GM21423 (cell line): ENCODE results near the gene SEMA4F.
"Not testable (repeated sequence)": the region's sequence is repeated elsewhere in the genome, so short reads cannot be mapped to it uniquely, and the experiment has no call there.

Source experiments
- ATAC-seq: cut with Tn5 transposase; IDR thresholded peaks from one replicate; pipeline ENCODE4 v1.9.1; 2021; ENCODE audit warnings: mild to moderate bottlenecking, moderate library complexity; ENCODE audit not compliant: unreplicated experiment

SEMA4F gene, protein sequence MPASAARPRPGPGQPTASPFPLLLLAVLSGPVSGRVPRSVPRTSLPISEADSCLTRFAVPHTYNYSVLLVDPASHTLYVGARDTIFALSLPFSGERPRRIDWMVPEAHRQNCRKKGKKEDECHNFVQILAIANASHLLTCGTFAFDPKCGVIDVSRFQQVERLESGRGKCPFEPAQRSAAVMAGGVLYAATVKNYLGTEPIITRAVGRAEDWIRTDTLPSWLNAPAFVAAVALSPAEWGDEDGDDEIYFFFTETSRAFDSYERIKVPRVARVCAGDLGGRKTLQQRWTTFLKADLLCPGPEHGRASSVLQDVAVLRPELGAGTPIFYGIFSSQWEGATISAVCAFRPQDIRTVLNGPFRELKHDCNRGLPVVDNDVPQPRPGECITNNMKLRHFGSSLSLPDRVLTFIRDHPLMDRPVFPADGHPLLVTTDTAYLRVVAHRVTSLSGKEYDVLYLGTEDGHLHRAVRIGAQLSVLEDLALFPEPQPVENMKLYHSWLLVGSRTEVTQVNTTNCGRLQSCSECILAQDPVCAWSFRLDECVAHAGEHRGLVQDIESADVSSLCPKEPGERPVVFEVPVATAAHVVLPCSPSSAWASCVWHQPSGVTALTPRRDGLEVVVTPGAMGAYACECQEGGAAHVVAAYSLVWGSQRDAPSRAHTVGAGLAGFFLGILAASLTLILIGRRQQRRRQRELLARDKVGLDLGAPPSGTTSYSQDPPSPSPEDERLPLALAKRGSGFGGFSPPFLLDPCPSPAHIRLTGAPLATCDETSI

DNA sequence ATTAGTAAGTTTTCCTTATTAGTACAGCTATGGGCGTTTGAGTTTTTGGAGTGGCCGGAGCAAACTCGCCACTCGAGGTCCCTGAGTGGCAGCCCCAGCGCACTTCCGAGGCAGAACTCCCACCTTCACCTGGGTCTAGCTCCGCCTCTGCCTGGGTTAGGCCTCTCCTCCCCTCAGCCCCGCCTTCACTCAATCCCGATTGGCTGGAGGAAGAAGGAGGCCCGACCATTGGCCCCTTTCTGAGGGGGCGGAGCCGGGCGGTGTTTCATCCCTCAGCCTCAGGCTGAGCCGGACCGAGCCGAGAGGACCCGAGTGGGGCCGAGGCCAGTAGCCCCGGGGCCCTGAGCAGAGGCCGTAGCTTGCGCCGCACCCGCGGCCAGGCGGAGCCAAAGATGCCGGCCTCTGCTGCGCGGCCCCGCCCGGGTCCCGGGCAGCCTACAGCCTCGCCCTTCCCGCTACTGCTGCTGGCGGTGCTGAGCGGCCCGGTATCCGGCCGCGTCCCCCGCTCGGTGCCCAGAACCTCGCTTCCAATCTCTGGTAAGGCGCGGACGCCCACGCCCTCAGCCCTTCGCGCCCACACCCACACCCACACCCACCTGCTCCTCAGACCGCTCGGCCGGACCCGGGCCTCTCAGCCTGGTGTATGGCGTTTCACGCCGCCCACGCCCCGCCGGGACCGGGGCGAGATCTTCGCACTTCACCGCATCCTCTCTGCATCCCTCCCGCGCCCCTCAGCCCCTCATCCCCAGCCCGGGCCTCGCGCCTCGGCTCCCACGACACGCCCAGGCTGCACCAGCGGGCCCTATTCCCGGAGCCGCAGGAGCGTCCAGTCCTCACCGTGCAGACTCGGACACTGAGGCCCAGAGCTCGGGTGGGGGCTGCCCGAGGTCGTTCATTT, at the start of gene SEMA4F:
SEMA4F (plus strand) TSS at position 263 of the 898 bp plus-strand sequence; CDS start at position 393, 130 bp downstream.
- ATAC-seq = peak; percentile 100

DNA sequence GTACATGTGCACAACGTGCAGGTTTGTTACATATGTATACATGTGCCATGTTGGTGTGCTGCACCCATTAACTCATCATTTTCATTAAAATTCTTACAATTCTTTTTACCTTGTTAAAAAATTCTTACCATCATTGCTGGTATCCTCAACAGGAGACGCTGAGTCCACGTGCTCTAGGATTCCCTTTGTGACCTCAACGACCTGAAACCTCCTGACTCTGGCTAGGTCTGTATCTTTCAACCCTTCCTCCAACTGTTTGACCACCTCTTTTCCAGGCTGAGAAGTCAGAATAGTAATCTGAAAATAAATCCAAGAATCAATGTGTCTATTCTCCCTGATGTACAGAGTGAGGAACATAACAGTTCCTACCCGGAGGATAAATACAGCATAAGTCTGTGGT, 47.1 kb upstream of the SEMA4F start:
- ATAC-seq = no peak

DNA sequence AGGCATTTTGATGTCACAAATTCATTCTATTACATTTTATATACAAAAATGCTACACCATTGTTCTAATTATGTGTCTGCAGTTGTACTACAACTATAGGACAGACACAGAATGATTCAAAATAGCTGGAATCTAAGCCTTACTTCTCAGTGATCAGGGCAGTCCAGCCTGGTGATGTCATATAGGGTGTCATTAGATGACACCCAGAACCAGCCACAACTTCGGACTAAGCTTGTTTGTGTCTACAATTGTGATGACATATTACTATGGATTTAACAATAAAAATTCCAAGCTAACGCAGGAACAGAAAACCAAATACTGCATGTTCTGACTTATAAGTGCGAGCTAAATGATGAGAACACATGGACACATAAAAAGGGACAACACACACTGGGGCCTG, 36.9 kb upstream of the SEMA4F start:
- ATAC-seq = no peak

DNA sequence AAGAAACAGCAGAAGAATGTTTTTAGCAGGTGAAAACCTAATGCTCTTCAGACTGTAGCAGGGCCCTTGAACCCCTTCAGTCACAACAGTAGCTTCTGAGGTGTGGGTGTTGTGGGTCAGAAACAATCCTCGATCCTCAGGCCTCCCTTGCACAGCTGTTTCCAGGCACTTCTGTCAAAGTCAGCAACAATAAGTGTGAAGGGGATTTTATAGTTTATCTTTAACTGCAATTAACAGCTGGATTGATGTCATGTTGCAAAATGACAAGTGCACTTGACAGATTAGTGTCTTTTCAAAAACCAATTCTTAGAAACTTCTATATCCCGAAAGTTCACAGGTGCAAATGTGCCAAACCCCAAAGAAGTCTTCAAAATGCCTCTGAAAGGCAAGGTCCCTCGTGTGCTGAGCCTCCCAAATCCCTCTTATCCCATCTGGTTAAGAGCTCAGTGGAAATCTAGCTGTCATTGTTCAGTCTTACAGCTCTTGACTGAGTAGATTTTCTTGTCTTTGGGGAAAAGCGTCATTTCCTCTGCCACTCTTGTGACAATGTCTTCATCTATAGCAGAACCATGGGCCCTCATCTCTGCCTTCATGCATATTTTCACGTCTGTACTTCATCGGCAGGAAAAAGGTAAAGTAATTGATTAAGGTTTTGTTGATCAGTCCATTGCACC, 35.5 kb upstream of the SEMA4F start:
- no peak for ATAC-seq

DNA sequence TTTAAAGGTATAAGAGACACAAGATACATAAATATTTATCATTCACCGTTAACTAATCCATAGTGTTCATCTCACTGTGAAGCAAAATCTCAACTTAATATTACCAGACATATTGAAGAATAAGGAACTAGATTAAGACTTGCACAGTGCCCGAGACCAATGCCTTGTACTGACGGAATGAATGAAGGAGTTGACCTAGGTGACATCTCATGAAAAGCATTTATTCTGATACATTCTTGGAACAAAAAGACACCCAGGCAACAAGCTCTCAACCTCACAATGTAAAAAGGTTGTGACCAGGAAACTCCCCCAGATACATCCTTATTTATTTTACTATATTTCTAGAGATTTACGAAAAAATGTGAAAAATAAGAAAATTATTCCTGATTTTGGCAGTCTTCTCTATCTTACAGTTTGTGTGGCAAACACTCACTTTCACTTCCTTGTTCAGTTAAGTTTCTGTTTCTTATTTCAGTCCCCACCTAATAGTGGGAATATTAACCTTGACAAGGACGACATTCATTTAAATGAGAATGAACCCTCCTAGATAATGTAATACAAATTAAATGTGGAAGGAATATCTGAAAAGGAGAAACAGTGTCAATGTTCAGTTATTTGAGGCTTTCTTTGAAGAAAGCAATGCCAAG, 34.3 kb upstream of the SEMA4F start:
- ATAC-seq = no peak

DNA sequence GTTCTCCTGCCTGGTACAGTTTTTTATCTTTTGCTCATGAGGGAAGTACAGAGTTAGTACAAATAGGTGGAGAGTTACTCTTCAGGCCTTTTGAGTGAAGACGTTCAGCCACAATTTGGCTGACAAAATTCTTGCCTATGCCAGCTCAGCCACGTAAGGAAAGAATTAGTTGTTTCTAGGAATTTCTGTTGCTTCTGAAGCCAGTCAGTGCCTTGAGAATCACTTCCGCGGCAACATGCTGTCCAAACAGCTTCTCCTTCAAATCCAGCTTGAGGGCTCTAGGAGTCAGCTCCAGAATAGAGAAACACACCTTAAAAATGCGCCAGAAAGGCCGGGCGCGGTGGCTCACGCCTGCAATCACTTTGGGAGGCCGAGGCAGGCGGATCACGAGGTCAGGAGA, 33.4 kb upstream of the SEMA4F start:
- no peak for ATAC-seq

DNA sequence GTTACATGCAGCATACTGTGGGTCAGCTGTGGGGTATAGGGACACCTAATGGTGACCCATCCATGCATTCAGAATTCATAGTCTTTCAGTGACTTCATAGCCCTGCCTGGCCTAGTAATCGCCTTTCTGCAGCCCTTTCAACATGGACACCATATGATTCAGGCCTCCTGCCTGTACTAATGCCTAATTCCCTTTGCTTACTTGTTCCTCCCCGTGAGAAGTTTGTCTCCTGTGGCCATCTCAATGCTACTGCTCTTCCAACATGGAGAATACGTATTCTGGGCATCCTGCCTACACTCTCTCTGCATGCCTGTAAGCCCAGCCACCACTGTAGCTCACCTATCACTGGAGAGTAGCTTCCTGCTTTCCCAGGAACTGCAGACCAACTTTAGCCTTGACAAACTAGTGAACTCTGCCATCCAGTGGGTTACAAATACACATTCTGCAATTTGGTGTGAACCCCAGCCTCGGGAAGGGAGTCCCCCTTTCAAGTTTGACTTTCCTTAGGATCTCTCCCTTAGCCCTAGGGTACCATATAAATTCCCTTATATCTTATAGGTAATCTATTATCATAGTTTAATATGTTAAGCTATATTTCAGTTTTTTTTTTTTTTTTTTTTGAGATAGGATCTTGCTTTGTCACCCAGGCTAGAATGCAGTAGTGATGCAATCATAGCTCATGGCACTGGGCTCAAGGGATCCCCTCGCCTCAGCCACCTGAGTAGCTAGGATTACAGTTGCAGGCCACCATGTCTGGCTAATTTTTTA, 28.2 kb upstream of the SEMA4F start:
- no peak for ATAC-seq

DNA sequence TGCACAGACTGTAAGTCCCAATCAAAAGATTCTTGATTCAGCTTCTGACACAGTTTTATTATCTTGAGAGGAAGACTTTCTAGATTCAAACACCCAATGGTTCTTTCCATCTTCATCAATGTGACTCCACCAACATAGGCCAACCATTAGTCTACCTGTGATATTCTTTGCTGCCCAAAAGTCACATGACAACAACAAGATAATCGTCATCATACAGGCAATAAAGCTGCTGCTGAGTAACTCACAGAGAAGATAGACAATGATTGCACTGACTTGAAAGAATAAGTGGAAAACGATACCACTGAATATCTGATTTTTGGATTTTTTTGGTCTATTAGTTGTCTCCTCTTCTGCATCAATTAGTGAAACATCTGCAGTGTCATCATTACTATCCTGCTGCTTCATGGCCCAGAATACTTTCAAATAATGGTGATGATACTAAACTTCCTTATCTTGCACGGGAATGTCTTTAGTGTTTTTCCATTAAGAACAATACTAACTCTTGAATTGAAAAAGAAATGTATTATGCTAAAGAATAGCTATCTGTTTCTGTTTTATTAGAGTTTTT, 25.4 kb upstream of the SEMA4F start:
- ATAC-seq = no peak

DNA sequence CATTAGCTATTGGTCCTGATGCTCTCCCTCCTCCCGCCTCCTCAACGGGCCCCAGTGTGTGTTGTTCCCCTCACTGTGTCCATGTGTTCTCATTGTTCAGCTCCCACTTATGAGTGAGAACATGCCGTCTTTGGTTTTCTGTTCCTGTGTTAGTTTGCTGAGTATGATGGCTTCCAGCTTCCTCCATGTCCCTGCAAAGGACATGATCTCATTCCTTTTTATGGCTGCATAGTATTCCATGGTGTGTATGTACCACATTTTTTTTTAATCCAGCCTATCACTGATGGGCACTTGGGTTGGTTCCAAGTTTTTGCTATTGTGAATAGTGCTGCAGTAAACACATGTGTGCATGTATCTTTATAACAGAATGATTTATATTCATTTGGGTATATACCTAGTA, 23.6 kb upstream of the SEMA4F start:
- not testable (repeated sequence) for ATAC-seq

DNA sequence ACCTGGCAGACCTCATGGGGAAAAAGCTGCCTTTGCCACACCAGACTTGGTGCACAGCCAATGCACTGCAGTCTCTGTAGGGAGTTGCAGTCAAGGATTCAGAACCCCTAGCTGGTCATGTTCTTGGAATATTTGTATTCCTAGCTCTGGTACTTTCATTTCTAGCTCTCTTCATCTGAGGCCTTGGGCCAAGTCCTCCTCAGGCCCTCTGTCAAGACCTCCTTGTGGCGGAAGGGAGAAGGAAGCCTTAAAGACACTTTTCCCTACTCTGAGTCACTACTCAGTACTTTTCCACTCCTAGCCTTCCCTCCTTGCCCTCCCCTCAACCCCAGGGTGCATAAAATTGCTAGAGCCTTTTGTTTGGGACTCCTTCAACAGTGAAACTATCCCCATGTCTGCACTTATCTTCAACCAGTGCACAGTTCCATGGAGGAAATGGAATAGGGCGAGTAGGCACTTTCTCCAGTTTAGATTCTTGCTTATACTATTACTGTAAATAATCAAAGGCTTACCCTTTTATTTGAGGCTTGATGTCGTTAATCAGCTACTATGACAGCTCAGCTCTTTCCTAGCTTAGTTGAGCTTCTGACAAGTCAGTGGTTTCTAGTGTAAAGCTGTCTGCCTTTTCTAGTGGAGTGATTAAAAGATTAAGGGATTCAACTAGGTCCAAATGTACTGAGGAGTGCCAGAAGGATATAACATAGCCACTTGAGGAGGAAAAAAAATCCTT, 21.7 kb upstream of the SEMA4F start:
- no peak for ATAC-seq

DNA sequence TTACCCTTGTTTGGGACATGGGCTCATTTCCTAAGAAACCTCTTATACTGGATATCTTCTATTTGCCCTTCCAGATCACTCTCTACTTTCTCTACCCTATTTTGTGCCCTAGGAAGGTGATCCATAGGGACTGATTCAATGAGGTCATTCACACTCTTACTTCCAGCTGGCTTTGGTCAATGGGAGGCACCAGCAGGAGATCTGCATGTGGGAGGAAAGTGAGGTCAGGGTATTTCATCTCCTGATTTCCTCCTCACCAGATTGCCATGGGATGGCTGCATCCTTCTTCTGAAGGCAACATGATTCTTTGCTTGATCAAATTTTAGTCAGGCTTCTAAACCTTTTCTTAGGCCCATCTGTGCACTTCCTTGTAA, 21.1 kb upstream of the SEMA4F start:
- no peak for ATAC-seq

DNA sequence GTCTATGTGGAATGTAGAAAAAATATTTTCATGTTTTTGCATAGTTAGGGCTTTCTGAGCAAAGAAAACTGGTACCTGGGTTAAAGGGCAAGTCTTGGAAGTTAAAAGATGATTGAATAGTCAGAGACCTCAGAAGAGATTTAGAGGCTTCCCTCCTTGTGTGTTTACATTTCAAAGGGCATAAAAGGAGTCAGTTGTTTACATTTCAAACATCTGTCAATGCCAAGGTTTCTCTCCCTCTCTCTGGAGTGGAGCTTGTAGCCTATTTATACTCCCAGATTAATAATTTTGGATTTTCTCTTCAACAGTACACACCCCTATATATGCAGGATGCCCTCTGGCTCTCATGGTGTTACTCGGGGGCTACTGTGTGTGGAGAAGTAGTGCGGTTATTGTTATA, 14.5 kb upstream of the SEMA4F start:
- no peak for ATAC-seq

DNA sequence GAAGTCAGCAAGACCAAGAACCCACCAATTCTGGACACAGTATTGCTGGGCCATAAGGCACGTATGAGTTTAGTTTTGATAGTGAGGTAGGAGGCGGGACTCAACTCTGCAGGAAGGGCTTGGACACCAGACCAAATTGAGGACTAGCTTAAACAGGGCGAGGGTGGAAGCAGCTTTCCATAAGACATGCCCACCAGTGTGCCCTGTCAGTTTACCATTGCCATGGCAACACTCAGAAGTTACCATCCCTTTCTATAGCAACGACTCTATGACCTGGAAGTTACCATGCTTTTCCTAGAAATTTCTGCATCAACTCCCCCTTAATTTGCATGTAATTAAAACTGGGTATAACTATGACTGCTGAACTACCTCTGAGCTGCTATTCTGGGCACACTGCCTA, 8.7 kb upstream of the SEMA4F start:
- no peak for ATAC-seq

DNA sequence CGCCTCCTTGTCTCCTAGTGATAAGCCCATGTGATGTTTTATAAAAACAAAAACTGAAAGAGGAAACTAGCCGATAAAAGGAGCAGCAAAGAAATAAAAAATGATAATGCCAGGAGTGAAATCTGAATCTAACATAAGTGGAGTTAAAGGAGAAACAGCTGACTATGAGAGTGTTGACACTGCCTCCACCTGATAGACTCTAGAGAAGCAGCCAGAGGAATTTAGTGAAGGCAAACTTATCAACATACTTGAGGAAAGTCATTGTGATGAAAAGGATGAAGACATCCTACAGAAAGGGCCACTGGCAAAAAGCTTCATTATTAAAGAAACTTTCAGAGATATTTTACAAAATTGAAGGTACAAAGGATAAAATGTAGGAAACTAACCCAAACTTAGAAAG, 7.8 kb upstream of the SEMA4F start:
- no peak for ATAC-seq

DNA sequence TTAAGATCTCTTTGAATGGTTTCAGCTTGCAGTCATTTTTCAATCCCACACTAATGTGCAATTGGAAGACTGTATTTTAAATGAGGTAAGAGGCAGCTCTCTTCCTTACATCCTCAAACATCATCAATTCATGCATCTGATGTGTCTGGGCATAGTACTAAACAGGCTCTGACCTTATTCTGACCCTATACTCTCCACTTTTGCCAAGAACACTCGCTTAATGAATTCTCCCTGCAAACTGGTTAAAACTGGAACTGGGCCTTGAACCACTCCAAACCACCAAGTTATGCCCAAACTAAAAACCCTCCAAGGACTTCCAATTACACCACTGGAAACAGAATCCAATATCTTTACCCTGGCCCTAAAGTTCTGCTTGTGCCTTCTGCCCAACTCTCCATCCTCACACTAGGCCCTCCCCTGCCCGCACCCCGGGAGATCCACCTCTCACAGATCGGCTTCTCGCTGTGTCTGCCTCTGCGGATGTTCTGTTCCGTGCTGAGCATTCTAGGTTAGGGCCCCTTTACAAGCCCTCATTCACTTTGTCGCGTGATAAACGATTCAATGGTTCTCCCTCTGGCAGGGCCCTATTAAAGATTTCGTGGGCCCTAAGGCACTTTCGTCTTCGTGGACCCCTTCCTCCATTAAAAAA, 7.1 kb upstream of the SEMA4F start:
- no peak for ATAC-seq

DNA sequence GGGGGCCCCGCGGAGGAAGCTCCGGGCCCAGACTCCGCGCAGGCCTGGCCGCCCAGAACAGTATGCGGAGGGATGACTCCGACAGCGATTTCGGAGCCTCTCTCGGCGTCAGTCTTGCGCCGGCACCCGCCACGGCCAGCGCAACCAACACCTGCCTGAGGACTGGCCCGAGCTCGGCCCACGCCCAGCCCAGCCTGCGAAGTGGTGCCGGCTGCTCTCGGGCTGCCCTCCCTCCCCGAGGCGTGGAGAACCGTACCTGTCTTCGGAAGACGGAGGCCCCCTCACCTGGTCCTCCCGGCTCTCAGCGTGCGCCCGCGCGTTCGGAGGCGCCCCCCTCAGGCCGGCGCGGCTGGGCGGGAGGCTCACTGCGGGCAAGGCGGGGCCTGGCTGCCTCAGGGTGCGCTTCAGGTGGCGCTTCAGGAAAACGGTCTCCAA, 6.0 kb upstream of the SEMA4F start, which contains the start of gene M1AP:
M1AP (minus strand) TSS at position 322 of the 435 bp plus-strand sequence. CDS start 8,055 bp downstream, outside the sequence.
- ATAC-seq = no peak

DNA sequence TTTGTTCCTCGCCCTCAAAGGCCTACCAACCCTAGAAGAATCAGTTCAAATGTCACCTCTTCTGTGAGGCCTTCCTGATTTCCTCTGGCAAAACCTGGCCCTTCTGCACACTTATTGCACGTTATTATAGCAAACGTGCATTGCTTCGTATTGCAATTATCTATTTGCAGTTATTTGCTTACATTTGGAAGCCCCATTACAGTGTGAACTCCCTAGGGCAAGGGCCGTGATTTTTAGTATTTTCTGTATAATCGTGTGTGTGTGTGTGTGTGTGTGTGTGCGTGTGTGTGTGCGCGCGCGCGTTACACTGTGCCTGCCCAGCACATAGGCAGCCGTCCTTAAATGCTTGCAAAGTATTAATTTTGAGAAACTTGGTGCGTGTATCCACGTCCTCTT, 460 bp upstream of the SEMA4F start:
- ATAC-seq = peak; percentile 13

DNA sequence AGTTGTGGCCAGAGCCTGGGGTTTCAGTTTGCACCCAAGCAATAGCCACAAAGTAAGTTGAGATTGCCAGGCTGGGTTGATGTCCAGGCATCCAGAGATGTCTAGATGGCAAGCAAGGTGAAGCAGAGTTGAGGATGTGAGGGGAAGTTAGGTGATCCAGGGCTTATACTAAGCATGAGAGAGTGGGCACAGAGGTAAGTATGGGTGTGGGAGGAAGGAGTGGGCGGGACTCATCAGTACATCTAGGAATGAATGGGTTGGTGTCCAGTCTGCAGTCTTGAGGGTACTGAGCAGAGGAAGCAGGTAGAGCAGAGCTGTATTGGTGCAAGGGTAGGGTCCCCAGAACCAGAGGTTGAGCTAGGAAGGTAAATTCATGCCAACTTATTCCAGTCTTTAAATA, 1.5 kb downstream of the SEMA4F start:
- ATAC-seq = no peak
